Measurements from ENCODE around the gene TMEM201.
"Not testable (repeated sequence)": the region's sequence is repeated elsewhere in the genome, so short reads cannot be mapped to it uniquely, and the experiment has no call there.

TMEM201 gene

GRCh38 chr1:9558271-9558945 lies 30.3 kb upstream of the TMEM201 start:
- Histone ChIP-seq H3K4me3 (ENCODE audit: insufficient read depth, low read depth, low read length) (no peak overlapping the region), H3K27ac (ENCODE audit: insufficient read depth, low read depth, low read length, poor library complexity, severe bottlenecking) (no peak overlapping the region), H3K4me1 (ENCODE audit: control insufficient read depth, insufficient read depth, low read length) (peaks cover 4% of the 10 kb centered on the region), H3K36me3 (ENCODE audit: control insufficient read depth, insufficient read depth, low read length) (peaks cover 8% of the 10 kb centered on the region), H3K27me3 (ENCODE audit: control insufficient read depth, insufficient read depth, low read length, poor library complexity, severe bottlenecking) (no peaks in the 10 kb centered on the region), H3K9me3 (ENCODE audit: control insufficient read depth, low read length) (no peaks in the 10 kb centered on the region)
- WGBS, 2 experiments: 88 to 89% methylated on average over 6 of the region's 6 CpGs

- WGBS, 2 experiments: 86 to 89% methylated on average over 10 of the region's 11 CpGs
- Histone ChIP-seq H3K4me1 (ENCODE audit: control insufficient read depth, insufficient read depth, low read length) (peaks cover 4% of the 10 kb centered on the region), H3K9me3 (ENCODE audit: control insufficient read depth, low read length) (no peaks in the 10 kb centered on the region), H3K4me3 (ENCODE audit: insufficient read depth, low read depth, low read length) (no peak overlapping the region), H3K27me3 (ENCODE audit: control insufficient read depth, insufficient read depth, low read length, poor library complexity, severe bottlenecking) (no peaks in the 10 kb centered on the region), H3K27ac (ENCODE audit: insufficient read depth, low read depth, low read length, poor library complexity, severe bottlenecking) (no peak overlapping the region), H3K36me3 (ENCODE audit: control insufficient read depth, insufficient read depth, low read length) (peaks cover 14% of the 10 kb centered on the region)
These were observed 29.7 kb upstream of the TMEM201 start for GRCh38 chr1:9558946-9559545.

- Histone ChIP-seq H3K36me3 (ENCODE audit: control insufficient read depth, insufficient read depth, low read length) (peaks cover 14% of the 10 kb centered on the region), H3K4me1 (ENCODE audit: control insufficient read depth, insufficient read depth, low read length) (peaks cover 4% of the 10 kb centered on the region), H3K27ac (ENCODE audit: insufficient read depth, low read depth, low read length, poor library complexity, severe bottlenecking) (no peak overlapping the region), H3K4me3 (ENCODE audit: insufficient read depth, low read depth, low read length) (no peak overlapping the region), H3K27me3 (ENCODE audit: control insufficient read depth, insufficient read depth, low read length, poor library complexity, severe bottlenecking) (no peaks in the 10 kb centered on the region), H3K9me3 (ENCODE audit: control insufficient read depth, low read length) (no peaks in the 10 kb centered on the region)
- WGBS, 2 experiments: 85% methylated on average over 5 of the region's 5 CpGs
These were observed 29.0 kb upstream of the TMEM201 start for GRCh38 chr1:9559673-9560072.

- H3K27me3 ChIP-seq (ENCODE audit: control insufficient read depth, insufficient read depth, low read length, poor library complexity, severe bottlenecking); H3K4me1 ChIP-seq (ENCODE audit: control insufficient read depth, insufficient read depth, low read length); H3K4me3 ChIP-seq (ENCODE audit: insufficient read depth, low read depth, low read length); H3K27ac ChIP-seq (ENCODE audit: insufficient read depth, low read depth, low read length, poor library complexity, severe bottlenecking); H3K9me3 ChIP-seq (ENCODE audit: control insufficient read depth, low read length): not testable (repeated sequence)
- peaks cover 14% of the 10 kb centered on the region for H3K36me3 ChIP-seq (ENCODE audit: control insufficient read depth, insufficient read depth, low read length)
- WGBS, 2 experiments: 93 to 96% methylated on average over 17 of the region's 17 CpGs
These were observed 28.6 kb upstream of the TMEM201 start for GRCh38 chr1:9560090-9560489.

- 88 to 90% methylated on average over 3 of the region's 3 CpGs for WGBS, 2 experiments
- H3K27ac ChIP-seq (ENCODE audit: insufficient read depth, low read depth, low read length, poor library complexity, severe bottlenecking): no peak overlapping the region
- H3K4me1 ChIP-seq (ENCODE audit: control insufficient read depth, insufficient read depth, low read length): peaks cover 4% of the 10 kb centered on the region
These were observed 27.3 kb upstream of the TMEM201 start for GRCh38 chr1:9561429-9561828.

GRCh38 chr1:9569267-9569666 lies 19.4 kb upstream of the TMEM201 start:
- Histone ChIP-seq H3K4me3 (ENCODE audit: insufficient read depth, low read depth, low read length) (no peak overlapping the region), H3K27ac (ENCODE audit: insufficient read depth, low read depth, low read length, poor library complexity, severe bottlenecking) (no peak overlapping the region), H3K27me3 (ENCODE audit: control insufficient read depth, insufficient read depth, low read length, poor library complexity, severe bottlenecking) (no peaks in the 10 kb centered on the region), H3K4me1 (ENCODE audit: control insufficient read depth, insufficient read depth, low read length) (no peaks in the 10 kb centered on the region), H3K9me3 (ENCODE audit: control insufficient read depth, low read length) (no peaks in the 10 kb centered on the region), H3K36me3 (ENCODE audit: control insufficient read depth, insufficient read depth, low read length) (no peaks in the 10 kb centered on the region)
- whole genome bisulfite sequencing, 2 experiments: 81 to 88% methylated on average over 1 of the region's 1 CpG

More at GRCh38 chr1:9561429-9561828, 27.3 kb upstream of the TMEM201 start:
- Histone ChIP-seq H3K4me3 (ENCODE audit: insufficient read depth, low read depth, low read length) (no peak overlapping the region), H3K27me3 (ENCODE audit: control insufficient read depth, insufficient read depth, low read length, poor library complexity, severe bottlenecking) (no peaks in the 10 kb centered on the region), H3K9me3 (ENCODE audit: control insufficient read depth, low read length) (no peaks in the 10 kb centered on the region), H3K36me3 (ENCODE audit: control insufficient read depth, insufficient read depth, low read length) (peaks cover 14% of the 10 kb centered on the region)

- H3K9me3 ChIP-seq (ENCODE audit: control insufficient read depth, low read length); H3K4me3 ChIP-seq (ENCODE audit: insufficient read depth, low read depth, low read length); H3K27ac ChIP-seq (ENCODE audit: insufficient read depth, low read depth, low read length, poor library complexity, severe bottlenecking); H3K27me3 ChIP-seq (ENCODE audit: control insufficient read depth, insufficient read depth, low read length, poor library complexity, severe bottlenecking); H3K36me3 ChIP-seq (ENCODE audit: control insufficient read depth, insufficient read depth, low read length); H3K4me1 ChIP-seq (ENCODE audit: control insufficient read depth, insufficient read depth, low read length): not testable (repeated sequence)
- 94% methylated on average over 16 of the region's 16 CpGs for WGBS, 2 experiments
These were observed 17.7 kb upstream of the TMEM201 start for GRCh38 chr1:9570886-9571529.

- H3K4me3 ChIP-seq (ENCODE audit: insufficient read depth, low read depth, low read length): no peak overlapping the region
- H3K9me3 ChIP-seq (ENCODE audit: control insufficient read depth, low read length): no peaks in the 10 kb centered on the region
- H3K27ac ChIP-seq (ENCODE audit: insufficient read depth, low read depth, low read length, poor library complexity, severe bottlenecking): no peak overlapping the region
- H3K36me3 ChIP-seq (ENCODE audit: control insufficient read depth, insufficient read depth, low read length): peaks cover 9% of the 10 kb centered on the region
- no peaks in the 10 kb centered on the region for H3K27me3 ChIP-seq (ENCODE audit: control insufficient read depth, insufficient read depth, low read length, poor library complexity, severe bottlenecking)
- WGBS, 2 experiments: 81 to 85% methylated on average over 1 to 2 of the region's 2 CpGs
- no peaks in the 10 kb centered on the region for H3K4me1 ChIP-seq (ENCODE audit: control insufficient read depth, insufficient read depth, low read length)
These were observed 15.0 kb upstream of the TMEM201 start for GRCh38 chr1:9573723-9574122.

- Histone ChIP-seq H3K36me3 (ENCODE audit: control insufficient read depth, insufficient read depth, low read length) (peaks cover 12% of the 10 kb centered on the region), H3K4me1 (ENCODE audit: control insufficient read depth, insufficient read depth, low read length) (no peaks in the 10 kb centered on the region), H3K9me3 (ENCODE audit: control insufficient read depth, low read length) (no peaks in the 10 kb centered on the region), H3K4me3 (ENCODE audit: insufficient read depth, low read depth, low read length) (no peak overlapping the region), H3K27me3 (ENCODE audit: control insufficient read depth, insufficient read depth, low read length, poor library complexity, severe bottlenecking) (no peaks in the 10 kb centered on the region), H3K27ac (ENCODE audit: insufficient read depth, low read depth, low read length, poor library complexity, severe bottlenecking) (no peak overlapping the region)
- 90 to 94% methylated on average over 6 of the region's 6 CpGs for WGBS, 2 experiments
These were observed 13.2 kb upstream of the TMEM201 start for GRCh38 chr1:9575486-9575885.

GRCh38 chr1:9576903-9577302 lies 11.8 kb upstream of the TMEM201 start:
- peaks cover 12% of the 10 kb centered on the region for H3K36me3 ChIP-seq (ENCODE audit: control insufficient read depth, insufficient read depth, low read length)
- 89 to 92% methylated on average over 6 of the region's 6 CpGs for WGBS, 2 experiments
- no peaks in the 10 kb centered on the region for H3K9me3 ChIP-seq (ENCODE audit: control insufficient read depth, low read length)

More at GRCh38 chr1:9576903-9577302, 11.8 kb upstream of the TMEM201 start:
- Histone ChIP-seq H3K4me1 (ENCODE audit: control insufficient read depth, insufficient read depth, low read length) (no peaks in the 10 kb centered on the region), H3K27me3 (ENCODE audit: control insufficient read depth, insufficient read depth, low read length, poor library complexity, severe bottlenecking) (no peaks in the 10 kb centered on the region), H3K4me3 (ENCODE audit: insufficient read depth, low read depth, low read length) (no peak overlapping the region), H3K27ac (ENCODE audit: insufficient read depth, low read depth, low read length, poor library complexity, severe bottlenecking) (no peak overlapping the region)
